ENCODE data around the gene IL5RA.

DNA sequence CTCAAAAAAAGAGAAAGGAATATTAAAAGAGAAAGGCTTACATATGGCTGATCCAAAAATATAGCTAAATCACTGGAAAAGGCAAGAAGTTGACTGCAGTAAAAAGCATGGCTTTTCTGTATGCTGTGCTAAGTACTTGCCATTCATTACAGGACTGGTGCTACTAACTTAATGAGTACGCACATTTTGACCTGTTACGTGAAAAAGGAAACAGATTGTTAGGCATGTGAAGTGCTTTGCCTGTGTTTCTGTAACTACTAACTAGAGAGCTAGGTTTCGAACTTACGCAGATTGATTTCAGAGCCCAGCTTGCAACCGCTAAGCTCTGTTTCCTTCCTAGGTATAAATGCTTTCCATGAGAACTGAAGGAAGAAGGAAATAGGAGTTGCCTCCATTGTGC lies 19.4 kb upstream of the IL5RA start:
- TF ChIP-seq, protein P1, sequence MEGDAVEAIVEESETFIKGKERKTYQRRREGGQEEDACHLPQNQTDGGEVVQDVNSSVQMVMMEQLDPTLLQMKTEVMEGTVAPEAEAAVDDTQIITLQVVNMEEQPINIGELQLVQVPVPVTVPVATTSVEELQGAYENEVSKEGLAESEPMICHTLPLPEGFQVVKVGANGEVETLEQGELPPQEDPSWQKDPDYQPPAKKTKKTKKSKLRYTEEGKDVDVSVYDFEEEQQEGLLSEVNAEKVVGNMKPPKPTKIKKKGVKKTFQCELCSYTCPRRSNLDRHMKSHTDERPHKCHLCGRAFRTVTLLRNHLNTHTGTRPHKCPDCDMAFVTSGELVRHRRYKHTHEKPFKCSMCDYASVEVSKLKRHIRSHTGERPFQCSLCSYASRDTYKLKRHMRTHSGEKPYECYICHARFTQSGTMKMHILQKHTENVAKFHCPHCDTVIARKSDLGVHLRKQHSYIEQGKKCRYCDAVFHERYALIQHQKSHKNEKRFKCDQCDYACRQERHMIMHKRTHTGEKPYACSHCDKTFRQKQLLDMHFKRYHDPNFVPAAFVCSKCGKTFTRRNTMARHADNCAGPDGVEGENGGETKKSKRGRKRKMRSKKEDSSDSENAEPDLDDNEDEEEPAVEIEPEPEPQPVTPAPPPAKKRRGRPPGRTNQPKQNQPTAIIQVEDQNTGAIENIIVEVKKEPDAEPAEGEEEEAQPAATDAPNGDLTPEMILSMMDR (IDR thresholded peaks at IDR 0.05; ENCODE audit: insufficient read depth, low read length), result no peak
- TF ChIP-seq POLR2AphosphoS5 (IDR thresholded peaks at IDR 0.05; ENCODE audit: low read depth), result no peak

Data from HL-60 (cell line).